ENCODE data around the gene TRPC1. TPM values are rescaled to one million over a fixed set of nuclear protein-coding genes. Genes with fewer than 3 reads are reported as not detected.

TRPC1 gene
- total RNA-seq, 1 donor from 2014 or later: 3.9 TPM

- DNase-seq (ENCODE audit: low read depth): no peak
- Histone ChIP-seq H3K4me3 (ENCODE audit: low read depth, low read length) (no peak overlapping the region), H3K27me3 (ENCODE audit: control insufficient read depth, insufficient read depth, low read length) (no peaks in the 10 kb centered on the region), H3K36me3 (ENCODE audit: control insufficient read depth, insufficient read depth, low read length) (no peaks in the 10 kb centered on the region)
- no peak for TF ChIP-seq CTCF (IDR thresholded peaks at IDR 0.05; ENCODE audit: insufficient read depth, low read length, severe bottlenecking)
- no peak for FAIRE-seq
Observed at GRCh38 chr3:142716102-142716501, 7.7 kb upstream of the TRPC1 start.

- TF ChIP-seq CTCF (IDR thresholded peaks at IDR 0.05; ENCODE audit: insufficient read depth, low read length, severe bottlenecking): no peak
- FAIRE-seq (no peak), DNase-seq (ENCODE audit: low read depth) (no peak)
- no peaks in the 10 kb centered on the region for H3K36me3 ChIP-seq (ENCODE audit: control insufficient read depth, insufficient read depth, low read length)
- H3K4me3 ChIP-seq (ENCODE audit: low read depth, low read length): peak overlapping the region; percentile 76
- H3K27me3 ChIP-seq (ENCODE audit: control insufficient read depth, insufficient read depth, low read length): no peaks in the 10 kb centered on the region
Observed at GRCh38 chr3:142723665-142723967, 218 bp upstream of the TRPC1 start.

GRCh38 chr3:142724682-142725356, 985 bp downstream of the TRPC1 start:
- DNase-seq (ENCODE audit: low read depth) (peak; percentile 23), FAIRE-seq (no peak)
- Histone ChIP-seq H3K27me3 (ENCODE audit: control insufficient read depth, insufficient read depth, low read length) (no peaks in the 10 kb centered on the region), H3K36me3 (ENCODE audit: control insufficient read depth, insufficient read depth, low read length) (no peaks in the 10 kb centered on the region), H3K4me3 (ENCODE audit: low read depth, low read length) (peak overlapping the region; percentile 76)
- no peak for TF ChIP-seq CTCF (IDR thresholded peaks at IDR 0.05; ENCODE audit: insufficient read depth, low read length, severe bottlenecking)

GRCh38 chr3:142725357-142725739, 1.5 kb downstream of the TRPC1 start:
- no peak for DNase-seq (ENCODE audit: low read depth)
- TF ChIP-seq CTCF (IDR thresholded peaks at IDR 0.05; ENCODE audit: insufficient read depth, low read length, severe bottlenecking): no peak
- no peaks in the 10 kb centered on the region for H3K36me3 ChIP-seq (ENCODE audit: control insufficient read depth, insufficient read depth, low read length)
- no peak overlapping the region for H3K4me3 ChIP-seq (ENCODE audit: low read depth, low read length)
- no peak for FAIRE-seq
- no peaks in the 10 kb centered on the region for H3K27me3 ChIP-seq (ENCODE audit: control insufficient read depth, insufficient read depth, low read length)

GRCh38 chr3:142726017-142726416, 2.2 kb downstream of the TRPC1 start:
- Histone ChIP-seq H3K27me3 (ENCODE audit: control insufficient read depth, insufficient read depth, low read length) (no peaks in the 10 kb centered on the region), H3K4me3 (ENCODE audit: low read depth, low read length) (no peak overlapping the region), H3K36me3 (ENCODE audit: control insufficient read depth, insufficient read depth, low read length) (no peaks in the 10 kb centered on the region)
- DNase-seq (ENCODE audit: low read depth) (no peak), FAIRE-seq (no peak)
- no peak for TF ChIP-seq CTCF (IDR thresholded peaks at IDR 0.05; ENCODE audit: insufficient read depth, low read length, severe bottlenecking)

- TF ChIP-seq CTCF (IDR thresholded peaks at IDR 0.05; ENCODE audit: insufficient read depth, low read length, severe bottlenecking): no peak
- Histone ChIP-seq H3K4me3 (ENCODE audit: low read depth, low read length) (no peak overlapping the region), H3K27me3 (ENCODE audit: control insufficient read depth, insufficient read depth, low read length) (no peaks in the 10 kb centered on the region), H3K36me3 (ENCODE audit: control insufficient read depth, insufficient read depth, low read length) (no peaks in the 10 kb centered on the region)
- no peak for DNase-seq (ENCODE audit: low read depth)
- no peak for FAIRE-seq
Observed at GRCh38 chr3:142732066-142732465, 8.2 kb downstream of the TRPC1 start.

Data from bronchial epithelial cell (primary cell).